RWPE1 (cell line): Measurements from ENCODE around the gene APLNR.
"Not testable (repeated sequence)": the region's sequence is repeated elsewhere in the genome, so short reads cannot be mapped to it uniquely, and the experiment has no call there.

ENCODE experiments used
- CTCF ChIA-PET: fragments of 350-600 bp; sonication (Branson Sonifier 250); formaldehyde crosslinking; extraction: SDS; loops from one replicate; lab custom pipeline; 2021; lab: Yijun Ruan, JAX
- POLR2A ChIA-PET: fragments of 400-600 bp; formaldehyde crosslinking; extraction: SDS; loops from one replicate; lab custom pipeline; 2020; ENCODE audit warnings: antibody characterized with exemption; ENCODE audit not compliant: low non-redundant PET; lab: Yijun Ruan, JAX
- DNase-seq: peaks from one replicate; pipeline ENCODE4 v3.0.0; 2012; ENCODE audit warnings: low spot score
- H3K27ac ChIP-seq: fragments of 450-650 bp; 2 replicates; pipeline ENCODE4 v1.5.1; 2017
- TF ChIP-seq, protein P1 (sequence below): fragments of 450-650 bp; conservative IDR thresholded peaks from 2 replicates; pipeline ENCODE4 v1.5.1; 2017; ENCODE audit warnings: low read depth, mild to moderate bottlenecking

Gene APLNR

DNA sequence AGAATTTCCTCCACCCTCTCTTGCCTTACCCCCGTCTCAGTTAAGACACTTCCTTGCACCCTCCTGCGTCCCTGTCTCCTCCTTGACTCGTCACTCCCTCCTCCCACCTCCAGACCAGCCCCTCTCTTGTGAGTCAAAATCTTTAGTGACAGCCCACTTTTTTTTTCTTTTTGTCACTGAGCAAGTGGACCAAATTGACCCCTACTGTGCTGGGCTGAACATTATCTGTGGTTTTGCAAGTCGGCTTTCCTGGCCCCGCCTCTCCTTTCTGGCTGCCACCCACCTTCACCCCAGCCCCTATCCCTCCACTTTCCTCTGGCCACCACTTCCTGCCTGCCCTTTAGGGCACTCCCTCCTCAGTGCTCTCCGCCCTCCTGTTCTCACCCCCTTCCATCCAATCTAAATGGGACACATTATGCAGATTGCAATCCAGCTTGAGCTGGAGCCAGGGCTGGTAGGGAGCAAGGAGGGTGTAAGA, at the start of gene APLNR:
TSS of gene APLNR (minus strand) at position 47 of the 478 bp plus-strand sequence. CDS start 246 bp downstream, outside the sequence.
- no peak within 1 kb of the TSS for H3K27ac ChIP-seq
- TF ChIP-seq, protein P1, sequence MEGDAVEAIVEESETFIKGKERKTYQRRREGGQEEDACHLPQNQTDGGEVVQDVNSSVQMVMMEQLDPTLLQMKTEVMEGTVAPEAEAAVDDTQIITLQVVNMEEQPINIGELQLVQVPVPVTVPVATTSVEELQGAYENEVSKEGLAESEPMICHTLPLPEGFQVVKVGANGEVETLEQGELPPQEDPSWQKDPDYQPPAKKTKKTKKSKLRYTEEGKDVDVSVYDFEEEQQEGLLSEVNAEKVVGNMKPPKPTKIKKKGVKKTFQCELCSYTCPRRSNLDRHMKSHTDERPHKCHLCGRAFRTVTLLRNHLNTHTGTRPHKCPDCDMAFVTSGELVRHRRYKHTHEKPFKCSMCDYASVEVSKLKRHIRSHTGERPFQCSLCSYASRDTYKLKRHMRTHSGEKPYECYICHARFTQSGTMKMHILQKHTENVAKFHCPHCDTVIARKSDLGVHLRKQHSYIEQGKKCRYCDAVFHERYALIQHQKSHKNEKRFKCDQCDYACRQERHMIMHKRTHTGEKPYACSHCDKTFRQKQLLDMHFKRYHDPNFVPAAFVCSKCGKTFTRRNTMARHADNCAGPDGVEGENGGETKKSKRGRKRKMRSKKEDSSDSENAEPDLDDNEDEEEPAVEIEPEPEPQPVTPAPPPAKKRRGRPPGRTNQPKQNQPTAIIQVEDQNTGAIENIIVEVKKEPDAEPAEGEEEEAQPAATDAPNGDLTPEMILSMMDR: no peak
- DNase-seq: no peak
- ChIA-PET CTCF (interaction anchor here (0.6 kb wide), 1 partner anchor 581 kb away, joined by 3 read pairs; no protein-coding TSS in a partner anchor), POLR2A (no interaction called here)

DNA sequence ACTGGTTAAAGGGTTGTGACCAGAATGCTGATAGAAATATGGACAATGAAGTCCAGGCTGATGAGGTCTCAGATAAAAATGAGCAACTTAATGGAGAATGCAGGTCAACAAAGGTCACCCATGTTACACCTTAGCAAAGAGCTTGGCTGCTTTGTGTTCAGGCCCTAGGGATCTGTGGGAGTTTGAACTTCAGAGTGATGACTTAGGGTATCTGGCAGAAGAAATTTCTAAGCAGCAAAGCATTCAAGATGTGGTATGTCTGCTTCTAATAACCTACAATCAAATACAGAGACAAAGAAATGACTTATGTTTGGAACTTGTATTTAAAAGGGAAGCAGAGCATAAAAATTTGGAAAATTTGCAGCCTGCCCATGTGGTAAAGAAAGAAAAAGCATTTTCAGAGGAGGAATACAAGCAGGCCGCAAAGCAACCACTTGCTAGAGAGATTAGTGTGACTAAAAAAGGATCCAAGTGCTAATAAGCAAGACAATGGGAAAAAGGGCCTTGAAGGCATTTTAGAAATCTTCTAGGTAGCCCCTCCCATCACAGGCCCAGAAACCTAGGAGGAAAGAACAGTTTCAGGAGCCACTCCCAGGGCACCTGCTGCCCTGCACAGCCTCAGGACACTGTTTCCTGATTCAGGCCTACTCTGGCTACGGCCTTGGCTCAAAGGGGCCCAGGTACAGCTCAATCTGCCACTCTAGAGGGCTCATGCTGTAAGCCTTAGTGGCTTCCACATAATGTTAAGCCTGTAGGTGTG, 46.4 kb upstream of the APLNR start:
- CTCF ChIA-PET: no interaction called here
- TF ChIP-seq, protein P1: no peak
- no peak for DNase-seq

DNA sequence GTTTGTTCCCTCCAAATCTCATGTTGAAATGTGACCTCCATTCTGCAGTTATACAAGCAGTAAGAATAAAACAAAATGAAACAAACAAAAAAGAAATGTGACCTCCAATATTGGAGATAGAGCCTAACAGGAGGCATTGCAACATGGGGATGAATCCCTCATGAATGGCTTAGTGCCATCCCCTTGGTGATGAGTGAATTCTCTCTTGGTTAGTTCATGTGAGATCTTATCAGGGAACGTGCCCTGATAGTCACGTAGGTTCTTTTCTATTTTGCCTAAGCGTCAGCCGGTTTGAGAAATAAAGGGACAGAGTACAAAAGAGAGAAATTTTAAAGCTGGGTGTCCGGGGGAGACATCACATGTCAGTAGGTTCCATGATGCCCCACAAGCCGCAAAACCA, 44.5 kb upstream of the APLNR start:
- DNase-seq, CTCF ChIA-PET, POLR2A ChIA-PET, H3K27ac ChIP-seq: not testable (repeated sequence)

More for the DNA sequence above, 46.4 kb upstream of the APLNR start:
- H3K27ac ChIP-seq: peak overlapping the region; percentile 23; the same call in 1 of the 2 replicates
- POLR2A ChIA-PET: no interaction called here

DNA sequence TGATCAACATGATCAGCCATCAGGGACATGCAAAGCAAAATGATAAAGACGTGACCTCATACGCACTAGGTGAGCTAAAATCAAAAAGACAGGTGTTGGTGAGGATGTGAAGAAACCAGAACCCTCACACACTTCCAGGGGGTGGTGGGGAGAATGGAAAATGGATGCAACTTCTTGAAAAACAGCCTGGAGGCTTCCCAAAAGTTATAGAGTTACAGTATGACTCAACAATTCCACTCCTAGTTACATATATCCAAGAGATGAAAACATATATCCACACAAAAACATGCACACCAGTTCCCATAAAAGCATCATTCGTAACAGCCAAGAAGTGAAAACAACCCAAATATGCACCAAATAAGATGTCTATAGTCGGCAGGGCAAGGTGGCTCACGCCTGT, 42.1 kb upstream of the APLNR start:
- ChIA-PET CTCF (interaction anchor here (0.7 kb wide), 2 partner anchors 149 to 830 kb away, joined by 3 read pairs; no protein-coding TSS in a partner anchor), POLR2A (no interaction called here)
- DNase-seq: no peak
- peak overlapping the region; percentile 81 for H3K27ac ChIP-seq
- TF ChIP-seq, protein P1: no peak

DNA sequence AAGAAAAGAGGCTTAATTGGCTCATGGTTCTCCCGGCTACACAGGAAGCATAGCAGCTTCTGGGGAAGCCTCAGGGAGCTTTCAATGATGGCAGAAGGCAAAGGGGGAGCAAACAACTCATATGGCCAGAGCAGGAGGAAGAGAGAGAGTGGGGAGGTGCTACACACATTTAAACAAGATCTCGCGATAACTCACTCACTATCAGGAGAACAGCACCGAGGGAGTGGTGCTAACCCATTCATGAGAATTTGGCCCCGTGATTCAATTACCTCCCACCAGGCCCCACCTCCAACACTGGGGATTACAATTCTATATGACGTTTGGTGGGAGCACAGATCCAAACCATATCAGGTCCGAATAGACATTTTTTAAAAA, 41.7 kb upstream of the APLNR start:
- peak overlapping the region; percentile 81 for H3K27ac ChIP-seq
- ChIA-PET CTCF (interaction anchor here (0.7 to 2.7 kb wide), 4 partner anchors 14 to 831 kb away, joined by 3 to 11 read pairs (median 4); no protein-coding TSS in a partner anchor), POLR2A (no interaction called here)
- no peak for DNase-seq
- TF ChIP-seq, protein P1: no peak

DNA sequence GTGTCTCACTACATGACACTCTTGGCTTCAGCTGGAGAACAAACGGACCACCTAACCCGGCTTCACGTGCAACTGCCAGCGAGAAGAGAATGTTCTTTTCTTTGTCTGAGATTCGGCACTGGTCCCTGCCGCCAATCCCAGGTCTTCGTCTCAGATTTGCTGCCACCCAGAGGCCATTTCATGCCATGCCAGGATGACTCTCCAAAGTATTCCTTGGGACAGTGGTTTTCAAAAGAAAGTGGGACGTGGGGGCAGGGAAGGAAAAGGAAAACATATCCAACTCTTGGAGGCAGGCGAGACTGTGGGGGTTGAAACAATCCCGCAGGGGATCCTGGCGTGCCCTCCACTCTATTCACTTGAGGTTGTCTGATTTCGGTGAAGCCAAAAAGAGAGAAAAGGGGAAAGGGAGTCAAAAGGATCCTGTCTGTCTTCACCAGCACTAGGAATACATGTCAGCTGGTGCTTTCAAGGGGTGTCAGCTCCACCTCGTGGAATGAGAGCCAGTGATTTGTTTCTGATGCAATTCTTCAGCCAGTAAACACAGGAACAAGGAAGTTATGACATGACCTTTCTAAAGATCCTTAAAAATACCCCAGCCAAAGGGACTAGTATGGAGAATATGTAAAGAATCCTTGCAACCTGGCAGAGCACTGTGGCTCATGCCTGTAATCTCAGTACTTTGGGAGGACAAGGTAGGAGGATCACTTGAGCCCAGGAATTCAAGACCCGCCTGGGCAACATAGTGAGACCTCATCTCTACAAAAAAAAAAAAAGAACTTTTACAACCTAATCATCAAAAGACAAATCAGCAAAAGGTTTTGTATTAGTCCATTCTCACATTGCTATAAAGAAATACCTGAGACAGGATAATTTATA, 41.0 kb upstream of the APLNR start:
- POLR2A ChIA-PET: no interaction called here
- peak; percentile 80 for DNase-seq
- CTCF ChIA-PET: interaction anchor here (0.7 to 2.7 kb wide), 5 partner anchors 13 to 944 kb away, joined by 3 to 11 read pairs (median 4); no protein-coding TSS in a partner anchor
- H3K27ac ChIP-seq: peak overlapping the region; percentile 81
- TF ChIP-seq, protein P1: peak; percentile 87
